GM19240 (cell line): ENCODE data around the gene SLC25A1.
"Not testable (repeated sequence)": the region's sequence is repeated elsewhere in the genome, so short reads cannot be mapped to it uniquely, and the experiment has no call there.

Experiments used
- DNase-seq: peaks from one replicate; pipeline ENCODE4 v3.0.0; 2011; ENCODE audit warnings: low spot score; ENCODE audit not compliant: insufficient read length

Gene SLC25A1

DNA sequence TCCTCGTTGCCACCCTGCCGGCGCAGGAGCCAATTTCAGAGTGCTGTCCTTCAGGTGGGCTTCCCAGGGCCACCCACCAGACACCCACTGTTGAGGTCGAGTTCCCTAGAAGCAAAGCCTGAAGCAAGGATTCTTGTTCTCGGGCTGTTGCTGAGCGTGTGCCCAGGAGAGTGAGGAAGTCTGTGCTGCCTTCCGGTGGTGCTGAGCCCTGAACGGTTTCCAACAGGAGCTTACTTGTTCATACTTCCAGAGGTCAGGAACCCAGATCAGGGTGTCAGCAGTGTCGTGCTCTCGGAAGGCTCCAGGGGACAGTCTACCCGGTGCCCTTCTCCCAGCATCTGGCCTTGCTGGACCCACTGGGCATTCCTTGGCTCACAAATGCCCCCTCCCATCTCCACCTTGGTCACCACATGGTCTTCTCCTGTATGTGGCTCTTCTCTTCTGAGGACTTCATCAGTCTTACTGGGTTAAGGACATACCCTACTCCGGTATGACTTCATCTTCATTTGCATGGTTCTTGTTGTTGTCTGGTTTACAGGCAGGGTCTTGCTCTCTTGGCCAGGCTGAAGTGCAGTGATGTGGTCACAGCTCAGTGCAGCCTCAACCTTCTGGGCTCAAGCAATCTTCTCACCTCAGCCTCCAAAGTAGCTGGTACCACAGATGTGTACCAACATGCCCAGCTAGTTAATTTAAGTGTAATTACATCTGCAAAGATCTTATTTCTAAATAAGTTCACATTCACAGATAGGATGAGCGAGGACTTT, 11.2 kb downstream of the SLC25A1 start:
- no peak for DNase-seq

DNA sequence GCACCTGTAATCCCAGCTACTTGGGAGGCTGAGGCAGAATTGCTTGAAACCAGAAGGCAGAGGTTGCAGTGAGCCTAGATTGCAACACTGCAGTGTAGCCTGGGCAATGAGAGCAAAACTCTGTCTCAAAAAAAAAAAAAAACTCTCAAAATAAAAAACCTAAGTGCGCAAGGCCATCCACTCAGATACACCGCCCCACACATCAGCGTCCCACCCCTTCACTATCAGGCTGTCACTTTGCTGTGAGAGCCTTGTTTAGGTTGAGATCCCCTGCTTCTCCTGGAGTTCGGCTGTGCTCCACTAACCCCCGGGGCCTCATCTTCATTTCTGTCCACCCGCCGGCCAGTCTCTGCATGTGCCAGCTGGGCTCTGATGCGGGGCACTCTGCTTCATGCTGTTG, 12.1 kb downstream of the SLC25A1 start:
- no peak for DNase-seq

DNA sequence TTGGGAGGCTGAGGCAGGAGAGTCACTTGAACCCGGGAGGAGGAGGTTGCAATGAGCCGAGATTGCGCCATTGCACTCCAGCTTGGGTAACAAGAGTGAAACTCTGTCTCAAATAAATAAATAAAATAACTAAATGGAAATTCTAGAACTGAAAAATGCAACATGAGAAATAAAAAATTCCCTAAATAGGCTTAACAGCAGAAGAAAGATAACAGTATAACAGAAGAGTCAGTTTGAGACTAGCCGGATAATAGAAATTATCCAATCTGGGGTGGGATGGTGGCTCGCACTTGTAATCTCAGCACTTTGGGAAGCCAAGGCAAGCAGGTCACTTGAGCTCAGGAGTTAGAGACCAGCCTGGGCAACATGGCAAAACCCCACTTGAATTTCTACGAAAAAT, 14.1 kb downstream of the SLC25A1 start:
- DNase-seq = no peak

DNA sequence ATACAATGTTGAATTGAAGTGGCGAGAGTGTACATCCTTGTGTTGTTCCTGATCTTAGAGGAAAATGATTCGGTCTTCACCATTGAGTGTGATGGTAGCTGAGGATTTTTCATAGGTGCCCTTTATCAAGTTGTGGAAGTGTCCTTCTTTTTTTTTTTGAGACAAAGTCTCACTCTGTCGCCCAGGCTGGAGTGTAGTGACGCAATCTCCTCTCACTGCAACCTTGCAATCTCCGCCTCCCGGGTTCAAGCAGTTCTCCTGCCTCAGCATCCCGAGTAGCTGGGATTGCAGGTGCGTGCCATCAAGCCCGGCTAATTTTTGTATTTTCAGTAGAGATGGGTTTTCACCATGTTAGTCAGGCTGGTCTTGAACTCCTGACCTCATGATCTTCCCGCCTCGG, 19.9 kb downstream of the SLC25A1 start:
- not testable (repeated sequence) for DNase-seq

DNA sequence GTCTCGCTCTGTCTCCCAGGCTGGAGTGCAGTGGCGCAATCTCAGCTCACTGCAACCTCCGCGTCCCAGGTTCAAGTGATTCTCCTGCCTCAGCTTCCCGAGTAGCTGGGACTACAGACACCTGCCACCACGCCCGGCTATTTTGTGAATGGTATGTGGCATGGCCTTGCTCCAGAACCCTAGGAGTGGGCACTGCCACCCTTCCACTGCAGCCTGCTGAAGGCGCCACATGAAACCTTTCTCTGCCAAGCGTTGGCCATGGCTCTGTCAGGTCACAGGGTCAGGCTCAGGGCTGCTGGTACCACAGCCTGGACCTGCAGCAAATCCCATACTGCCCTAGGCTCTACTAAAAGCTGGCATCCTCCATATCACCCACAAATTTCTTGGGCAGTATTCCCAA, 22.4 kb downstream of the SLC25A1 start:
- not testable (repeated sequence) for DNase-seq

DNA sequence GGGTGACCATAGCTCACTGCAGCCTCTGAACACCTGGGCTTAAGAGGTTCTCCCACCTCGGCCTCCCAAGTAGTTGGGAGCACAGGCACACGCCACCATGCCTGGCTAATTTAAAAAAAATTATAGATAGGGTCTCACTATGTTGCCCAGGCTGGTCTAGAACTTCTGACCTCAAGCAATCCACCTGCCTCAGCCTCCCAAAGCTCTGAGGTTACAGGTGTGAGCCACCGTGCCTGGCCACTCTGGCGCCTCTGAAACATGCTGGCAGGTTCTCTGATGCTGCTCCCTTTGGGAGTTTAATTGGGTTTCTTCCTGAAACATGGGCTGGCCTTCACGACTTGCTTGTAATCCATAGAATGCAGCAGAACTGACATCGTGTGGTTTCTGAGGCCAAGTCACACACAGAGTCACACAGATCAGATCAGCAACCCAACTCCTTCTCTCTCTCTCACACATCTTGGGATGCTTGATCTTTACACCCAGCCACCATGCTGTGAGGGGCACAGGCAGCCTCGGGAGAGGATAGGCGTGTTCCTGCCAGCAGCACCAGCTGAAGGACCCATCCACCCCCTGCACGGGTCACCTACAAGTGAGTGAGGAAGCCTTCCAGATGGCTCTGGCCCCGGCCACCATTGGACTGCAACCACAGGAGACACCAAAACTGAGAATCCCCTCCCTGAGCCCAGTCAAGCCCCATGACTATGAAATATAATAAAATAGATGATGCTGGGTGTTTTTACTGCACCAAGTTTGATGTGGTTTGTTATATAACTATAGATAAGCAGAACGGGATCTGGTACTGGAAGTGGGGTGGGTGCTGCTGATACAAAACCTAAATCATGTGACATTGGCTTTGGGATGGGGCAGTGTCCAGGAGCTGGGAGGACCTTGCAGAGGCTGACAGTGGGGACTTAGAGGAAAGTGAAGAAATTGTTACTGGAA, 25.3 kb downstream of the SLC25A1 start:
- DNase-seq = no peak

DNA sequence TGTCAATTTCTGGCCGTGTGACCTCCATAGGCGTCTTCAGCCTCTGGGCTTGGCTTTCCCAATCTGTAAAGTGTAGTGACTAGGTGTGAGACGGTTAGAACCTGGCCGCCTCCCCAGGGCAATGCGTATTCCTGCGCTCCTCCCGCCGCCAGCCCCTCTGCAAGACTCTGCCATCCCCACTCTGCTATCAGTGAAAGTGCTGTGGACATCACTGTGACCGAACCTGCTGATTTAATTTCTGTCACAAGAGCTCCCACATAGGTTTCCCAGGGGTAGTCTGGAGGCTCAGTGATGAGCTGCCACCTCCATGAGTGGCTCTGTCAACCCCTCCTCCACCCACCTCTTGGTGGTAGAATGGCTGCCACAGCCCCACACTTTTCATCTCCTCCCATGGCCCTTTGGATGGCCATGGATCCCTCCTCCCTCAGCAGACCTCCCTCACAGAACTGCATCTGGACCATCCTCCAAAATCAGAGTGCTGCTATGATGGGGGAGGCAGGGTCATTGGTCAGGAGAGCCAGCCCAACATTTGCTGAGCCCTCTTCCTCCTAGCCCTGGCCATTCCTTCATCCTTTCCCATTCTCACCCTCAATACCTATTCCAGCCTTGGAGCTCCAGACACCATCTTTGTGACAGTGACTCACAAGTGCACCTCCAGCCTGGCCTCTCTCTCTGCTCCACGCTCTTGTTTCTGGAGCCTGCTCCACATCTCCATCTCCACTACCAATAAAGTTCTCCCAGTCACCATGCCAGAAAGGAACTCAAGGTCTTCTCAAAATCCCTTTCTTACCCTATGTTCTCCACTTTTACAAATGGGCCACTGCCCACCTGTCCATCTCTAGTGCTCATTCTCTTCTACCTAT, 27.0 kb downstream of the SLC25A1 start:
- DNase-seq = no peak

DNA sequence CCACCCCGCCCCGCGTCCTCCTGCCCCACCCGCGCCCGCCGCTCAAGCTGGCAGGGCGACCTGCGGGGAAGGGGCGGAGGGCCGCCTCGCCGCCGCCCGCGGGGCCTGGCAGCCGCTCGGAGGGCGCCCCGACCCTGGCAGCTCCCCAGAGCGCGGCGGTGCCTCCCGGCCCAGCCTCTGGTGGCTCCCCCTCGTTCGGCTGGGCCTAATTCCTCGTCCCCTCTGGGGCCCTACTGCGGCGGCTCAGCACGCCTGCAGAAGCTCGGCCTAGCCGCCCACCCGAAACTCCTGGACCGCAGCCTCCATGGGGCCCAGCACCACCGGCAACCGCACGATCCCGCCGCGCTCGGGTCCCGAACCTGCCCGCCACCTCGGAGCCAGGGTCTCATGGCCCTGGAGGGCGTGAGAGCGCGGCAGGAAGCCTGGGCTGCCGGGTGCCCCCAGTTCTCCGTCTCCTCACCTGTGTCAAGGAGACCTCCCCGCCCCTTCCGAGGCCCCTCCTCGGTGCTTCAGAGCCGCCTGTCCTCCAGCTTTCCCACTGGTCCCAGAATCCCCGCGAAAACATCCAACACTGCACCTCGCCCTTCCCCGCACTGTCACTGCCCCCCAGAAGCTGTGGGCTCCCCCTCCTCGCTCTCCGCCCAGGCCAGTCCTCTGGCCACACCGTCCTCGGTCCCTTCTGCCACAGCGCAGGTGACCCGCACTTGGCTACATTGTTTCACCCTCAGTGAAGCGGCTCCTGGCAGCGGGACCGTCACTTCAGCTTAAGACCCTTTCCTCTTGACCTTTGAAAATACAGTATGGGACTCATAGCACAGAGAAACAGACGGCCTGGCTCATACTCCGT, 27.8 kb downstream of the SLC25A1 start:
- DNase-seq = no peak

DNA sequence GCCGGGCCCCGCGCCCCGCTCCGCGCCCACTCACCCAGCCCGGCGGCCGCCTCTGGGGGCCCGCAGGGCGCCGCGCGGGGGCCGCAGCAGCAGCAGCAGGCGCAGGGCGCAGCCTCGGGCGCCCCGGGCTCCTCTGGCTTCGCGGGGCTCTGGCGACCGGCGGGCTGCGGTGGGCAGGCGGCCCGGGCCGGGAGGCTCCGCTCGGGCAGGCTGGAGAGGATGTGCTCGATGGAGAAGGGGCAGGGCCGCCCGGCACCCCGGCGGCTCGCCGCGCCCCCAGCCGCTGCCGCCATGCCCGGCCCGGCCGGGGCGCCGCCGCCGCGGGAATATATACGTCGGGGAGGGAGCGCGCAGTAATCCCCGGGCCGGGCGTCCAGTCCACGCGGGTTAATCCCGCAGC, 28.5 kb downstream of the SLC25A1 start, which contains the start of gene GSC2:
Gene GSC2, minus strand, starts transcription at position 302 of the 400 bp plus-strand sequence. Its CDS starts 9 bp downstream, at position 293.
- no peak for DNase-seq

DNA sequence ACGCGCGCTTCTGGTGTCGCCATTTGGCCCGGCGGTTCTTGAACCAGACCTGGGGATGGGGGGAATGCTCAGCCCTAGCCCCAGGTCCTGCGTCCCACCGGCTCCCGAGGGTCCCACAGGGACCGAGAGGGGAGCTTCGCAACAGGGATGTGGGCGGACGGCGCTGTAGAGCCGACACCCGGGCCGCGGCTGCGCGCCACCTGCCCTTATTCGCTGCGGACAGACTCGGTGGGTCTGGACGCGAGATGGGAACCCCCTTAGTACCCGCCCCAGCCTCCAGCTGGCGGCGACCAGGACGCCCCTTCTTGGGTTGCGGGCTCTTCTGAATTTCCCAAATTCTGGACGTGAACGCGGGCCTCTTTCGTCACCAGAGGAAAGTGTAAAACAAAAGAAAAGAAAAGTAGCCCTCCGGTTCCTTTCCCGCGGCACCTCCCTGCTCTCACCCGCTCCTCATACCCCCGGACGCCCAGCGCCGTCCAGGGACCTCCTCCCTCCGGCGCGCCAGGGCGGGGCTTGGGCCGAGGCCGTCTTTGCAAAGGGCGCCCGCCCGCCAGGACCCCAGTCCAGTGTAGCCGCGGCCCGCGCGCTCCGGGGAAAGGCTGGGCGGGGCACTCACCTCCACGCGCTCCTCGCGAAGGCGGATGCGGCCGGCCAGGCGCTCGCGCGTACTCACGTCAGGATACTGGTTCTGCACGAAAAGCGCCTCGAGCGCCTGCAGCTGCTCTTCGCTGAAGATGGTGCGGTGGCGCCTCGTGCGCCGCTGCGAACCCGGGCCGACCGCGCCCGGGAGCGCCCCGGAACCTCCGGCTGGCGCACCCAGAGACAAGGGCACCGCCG, 29.3 kb downstream of the SLC25A1 start:
- DNase-seq = no peak

DNA sequence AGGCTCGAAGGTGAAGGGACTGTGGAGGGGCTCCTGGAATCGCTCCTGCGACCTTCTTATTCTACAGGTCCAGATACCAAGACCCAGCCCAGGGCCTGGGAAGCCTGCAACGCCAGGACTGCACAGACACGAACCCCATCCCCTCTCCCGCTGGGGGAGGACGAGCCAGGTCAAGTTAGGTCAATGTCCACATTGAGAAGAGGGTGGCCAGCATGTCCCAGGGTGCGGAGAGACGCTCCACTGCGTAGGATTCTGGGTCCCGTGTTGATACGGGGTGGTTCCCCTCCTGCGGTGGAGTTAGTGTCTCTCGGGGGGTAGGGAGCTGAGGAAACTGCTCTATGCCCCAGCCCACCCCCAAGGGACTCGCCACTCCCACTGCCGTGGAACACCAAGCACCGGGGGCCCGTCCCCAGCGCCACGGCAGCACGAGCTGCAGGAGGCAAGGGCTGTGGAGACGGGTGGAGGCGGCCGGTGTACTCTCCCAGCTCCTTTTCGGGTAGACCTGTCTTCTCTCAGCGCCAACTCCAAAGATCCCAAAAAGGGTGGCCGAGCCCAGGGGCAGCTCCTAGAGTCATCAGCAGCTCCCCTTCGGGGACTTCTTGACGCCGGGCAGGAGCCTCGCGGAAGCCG, 30.0 kb downstream of the SLC25A1 start:
- no peak for DNase-seq

DNA sequence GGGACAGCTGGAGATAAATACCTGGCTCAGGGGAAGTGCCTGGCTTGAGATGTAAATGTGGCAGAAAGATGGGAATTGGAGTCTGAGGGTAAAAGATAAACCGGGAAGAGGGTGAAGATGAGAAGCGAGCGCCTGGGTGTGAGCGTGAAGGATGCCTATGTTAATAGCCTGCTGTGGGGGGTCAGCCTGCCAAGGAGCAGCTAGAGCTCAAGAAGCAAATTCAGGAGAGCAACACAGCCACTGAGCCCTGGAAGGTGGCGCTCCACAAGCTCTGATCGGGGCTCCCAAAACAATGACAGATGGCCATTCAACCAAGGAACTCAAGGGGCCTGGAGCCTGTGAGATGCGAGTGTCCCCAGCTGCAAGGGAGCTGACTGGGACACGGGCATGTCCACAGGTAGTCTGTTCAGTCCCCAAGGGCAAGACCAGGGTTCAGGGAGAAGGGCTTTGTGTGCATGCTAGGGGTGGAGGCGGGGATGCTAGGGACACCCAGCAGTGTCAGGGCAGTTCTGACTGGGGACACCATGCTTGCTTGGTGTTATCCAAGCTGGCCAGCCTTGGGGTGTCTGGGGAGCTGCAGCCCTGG, 31.2 kb downstream of the SLC25A1 start:
- no peak for DNase-seq

DNA sequence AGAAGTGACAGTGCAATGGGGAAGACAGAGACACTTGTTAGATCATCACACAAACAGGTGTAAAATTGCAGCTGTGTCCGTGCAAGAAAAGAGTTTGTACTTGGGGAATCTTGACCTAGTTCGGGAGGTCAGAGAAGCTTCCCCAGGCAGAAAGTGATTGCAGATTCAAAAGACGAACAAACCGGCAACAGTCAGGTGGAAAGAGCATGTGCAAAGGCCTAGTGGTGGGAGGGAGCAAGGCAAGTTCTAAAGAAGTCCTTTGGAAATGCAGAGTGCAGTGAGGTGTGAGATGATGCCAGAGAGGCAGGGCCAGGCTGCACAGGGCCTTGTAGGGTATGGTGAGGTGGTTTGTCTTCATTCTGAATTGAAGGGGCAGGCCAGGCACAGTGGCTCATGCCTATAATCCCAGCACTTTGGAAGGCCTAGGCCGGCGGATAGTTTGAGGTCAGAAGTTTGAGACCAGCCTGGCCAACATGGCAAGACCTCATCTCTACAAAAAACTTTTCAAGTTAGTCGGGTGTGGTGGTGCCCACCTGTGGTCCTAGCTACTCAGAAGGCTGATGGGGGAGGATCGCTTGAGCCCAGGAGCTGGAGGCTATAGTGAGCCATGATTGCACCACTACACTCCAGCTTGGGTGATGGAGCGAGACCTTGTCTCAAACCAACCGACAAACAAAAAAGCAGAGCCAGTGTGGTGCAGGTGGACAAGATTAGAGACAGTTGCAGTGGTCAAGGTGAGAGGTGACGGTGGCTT, 32.1 kb downstream of the SLC25A1 start:
- DNase-seq = no peak

DNA sequence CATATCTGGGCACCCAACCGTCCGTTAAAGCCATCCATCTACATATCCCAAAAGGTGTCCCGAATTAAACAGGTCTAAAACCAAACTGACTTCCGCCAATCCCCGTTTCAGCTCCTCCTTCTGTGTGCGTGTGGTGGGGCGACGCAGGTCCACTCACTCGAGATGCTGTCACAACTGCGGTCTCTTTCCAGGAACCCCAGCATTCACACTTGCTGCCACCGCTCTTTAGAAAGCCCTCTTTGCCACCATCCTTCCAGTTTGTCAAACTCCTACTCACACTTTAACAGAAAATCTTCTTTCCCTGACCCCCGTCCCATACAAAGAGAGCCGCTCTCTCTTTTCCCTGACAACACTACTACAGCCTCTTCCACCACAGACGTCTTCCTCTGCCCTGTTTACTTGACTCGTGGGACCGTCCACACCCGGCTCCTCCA, 34.6 kb downstream of the SLC25A1 start:
- no peak for DNase-seq

DNA sequence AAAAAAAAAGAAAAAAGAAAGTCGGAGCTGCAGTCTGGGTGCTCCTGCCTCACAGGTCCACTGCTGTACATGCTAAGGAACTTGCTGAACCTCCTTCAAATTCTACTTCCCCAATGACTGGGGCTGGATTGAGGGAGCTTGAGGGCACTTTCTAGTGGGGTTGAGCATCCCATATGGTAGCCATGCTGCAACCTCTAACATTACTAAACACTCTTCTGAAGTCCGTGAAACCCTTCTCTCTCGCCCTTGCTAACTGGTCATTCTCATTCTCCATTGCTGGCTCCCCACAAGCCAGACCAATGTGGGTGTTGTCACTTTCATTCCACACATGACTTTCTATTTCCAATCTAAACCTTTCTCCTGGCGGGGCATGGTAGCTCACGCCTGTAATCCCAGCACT, 35.3 kb downstream of the SLC25A1 start:
- DNase-seq = no peak

DNA sequence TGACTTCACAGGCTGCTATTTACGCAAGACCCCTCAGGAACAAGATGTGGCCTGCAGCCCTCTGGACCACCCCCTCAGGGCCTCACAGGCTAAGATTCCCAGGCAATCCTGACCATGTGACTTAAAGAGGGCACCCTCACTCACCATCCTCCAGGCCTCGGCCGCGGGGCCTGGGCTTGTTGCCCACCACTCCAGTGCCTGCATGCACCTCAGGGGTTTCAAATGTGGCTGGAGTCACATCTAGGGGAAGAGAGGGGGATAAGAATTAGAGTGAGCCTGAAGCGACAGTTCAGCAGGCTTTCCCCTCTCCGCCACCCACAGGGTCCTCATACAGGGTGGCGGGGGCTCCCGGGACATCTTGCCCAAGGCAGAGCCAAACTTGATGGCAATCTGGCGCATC, 36.1 kb downstream of the SLC25A1 start:
- no peak for DNase-seq

DNA sequence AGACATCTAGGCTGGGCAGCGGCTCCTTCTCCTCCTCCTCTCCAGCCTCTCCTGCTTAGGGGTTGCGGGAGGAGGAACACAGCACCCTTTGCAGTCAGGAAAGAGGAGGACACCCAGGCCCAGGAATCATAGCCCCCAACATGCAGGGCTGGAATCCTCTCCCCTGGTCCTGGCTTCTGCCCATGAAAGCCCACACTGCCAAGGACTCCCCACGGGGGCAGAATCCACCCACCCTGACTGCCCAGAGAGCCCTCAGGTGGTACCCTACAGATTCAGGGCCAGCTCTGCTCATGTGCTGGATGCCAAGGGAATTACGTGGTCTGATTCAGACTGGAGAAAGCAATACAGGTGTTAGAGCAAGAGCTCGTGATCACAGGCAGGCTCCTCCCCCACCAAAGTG, 38.6 kb downstream of the SLC25A1 start:
- no peak for DNase-seq

DNA sequence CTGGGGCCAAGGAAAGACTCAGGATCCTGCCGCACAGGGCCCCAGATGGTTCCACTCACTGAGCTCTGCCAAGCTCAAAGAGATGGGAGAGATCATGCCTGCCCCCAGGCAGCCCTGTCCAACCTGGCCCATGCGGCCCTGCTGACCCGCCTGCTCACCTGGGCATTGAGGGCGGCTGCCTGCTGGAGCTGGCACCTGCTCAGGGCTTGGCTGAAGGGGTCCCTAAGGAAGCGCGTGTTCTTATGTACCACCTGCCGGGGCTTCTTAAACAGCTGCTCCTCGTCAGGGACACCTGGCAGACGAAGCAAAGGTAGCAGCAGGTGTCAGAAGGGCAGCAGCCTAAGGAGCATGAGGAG, 39.6 kb downstream of the SLC25A1 start:
- no peak for DNase-seq
